ENCODE data around the gene CHST6.

CHST6 gene

DNA sequence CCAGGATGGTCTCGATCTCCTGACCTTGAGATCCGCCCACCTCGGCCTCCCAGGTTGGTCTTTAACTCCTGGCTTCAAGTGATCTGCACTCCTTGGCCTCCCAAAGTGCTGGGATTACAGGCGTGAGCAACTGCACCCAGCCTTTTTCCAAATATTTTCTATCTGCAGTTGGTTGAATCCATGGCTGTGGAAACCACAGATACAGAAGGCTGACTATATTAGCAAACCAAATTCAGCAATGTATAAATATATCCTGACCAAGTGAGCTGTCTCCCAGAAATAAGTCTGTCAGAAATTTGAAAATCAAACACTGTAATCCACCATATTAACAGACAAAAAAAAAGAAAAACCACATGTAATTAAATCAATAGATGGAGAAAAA is 71.5 kb downstream of the CHST6 start:
- no peak for TF ChIP-seq FOXP2 (optimal IDR thresholded peaks at IDR 0.05; ENCODE audit: borderline replicate concordance, extremely low read depth, extremely low read length, insufficient read depth)
- TF ChIP-seq SIN3A (IDR thresholded peaks at IDR 0.05; ENCODE audit: borderline replicate concordance, insufficient read depth, low read length), result no peak
- TF ChIP-seq, protein P1, sequence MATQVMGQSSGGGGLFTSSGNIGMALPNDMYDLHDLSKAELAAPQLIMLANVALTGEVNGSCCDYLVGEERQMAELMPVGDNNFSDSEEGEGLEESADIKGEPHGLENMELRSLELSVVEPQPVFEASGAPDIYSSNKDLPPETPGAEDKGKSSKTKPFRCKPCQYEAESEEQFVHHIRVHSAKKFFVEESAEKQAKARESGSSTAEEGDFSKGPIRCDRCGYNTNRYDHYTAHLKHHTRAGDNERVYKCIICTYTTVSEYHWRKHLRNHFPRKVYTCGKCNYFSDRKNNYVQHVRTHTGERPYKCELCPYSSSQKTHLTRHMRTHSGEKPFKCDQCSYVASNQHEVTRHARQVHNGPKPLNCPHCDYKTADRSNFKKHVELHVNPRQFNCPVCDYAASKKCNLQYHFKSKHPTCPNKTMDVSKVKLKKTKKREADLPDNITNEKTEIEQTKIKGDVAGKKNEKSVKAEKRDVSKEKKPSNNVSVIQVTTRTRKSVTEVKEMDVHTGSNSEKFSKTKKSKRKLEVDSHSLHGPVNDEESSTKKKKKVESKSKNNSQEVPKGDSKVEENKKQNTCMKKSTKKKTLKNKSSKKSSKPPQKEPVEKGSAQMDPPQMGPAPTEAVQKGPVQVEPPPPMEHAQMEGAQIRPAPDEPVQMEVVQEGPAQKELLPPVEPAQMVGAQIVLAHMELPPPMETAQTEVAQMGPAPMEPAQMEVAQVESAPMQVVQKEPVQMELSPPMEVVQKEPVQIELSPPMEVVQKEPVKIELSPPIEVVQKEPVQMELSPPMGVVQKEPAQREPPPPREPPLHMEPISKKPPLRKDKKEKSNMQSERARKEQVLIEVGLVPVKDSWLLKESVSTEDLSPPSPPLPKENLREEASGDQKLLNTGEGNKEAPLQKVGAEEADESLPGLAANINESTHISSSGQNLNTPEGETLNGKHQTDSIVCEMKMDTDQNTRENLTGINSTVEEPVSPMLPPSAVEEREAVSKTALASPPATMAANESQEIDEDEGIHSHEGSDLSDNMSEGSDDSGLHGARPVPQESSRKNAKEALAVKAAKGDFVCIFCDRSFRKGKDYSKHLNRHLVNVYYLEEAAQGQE (IDR thresholded peaks at IDR 0.05; ENCODE audit: insufficient read depth in 1 of 2, low read depth in 2 of 2, low read length in 2 of 2), result no peak
- TF ChIP-seq POLR2AphosphoS5 (IDR thresholded peaks at IDR 0.05; ENCODE audit: low read depth, low read length), result no peak
- no peak for TF ChIP-seq TAF1 (IDR thresholded peaks at IDR 0.05; ENCODE audit: borderline replicate concordance, insufficient read depth, low read length)

All from PFSK-1 (cell line).